HepG2 (cell line): Measurements from ENCODE around the gene PSMD6. TPM values are rescaled to one million over a fixed set of nuclear protein-coding genes. Genes with fewer than 3 reads are reported as not detected.

Experiments
- ATAC-seq: fragments of 200-7000 bp; cut with Tn5 transposase; 3 replicates; pipeline ENCODE4 v1.9.1; 2020; ENCODE audit warnings: mild to moderate bottlenecking, moderate library complexity
- BruUV-seq: library from RNA; stranded (reverse); fragments of 400-500 nt; replicated peaks from 2 replicates; lab custom pipeline; 2021; lab: Mats Ljungman, UMichigan
- CTCF ChIA-PET: fragments of 300-600 bp; formaldehyde crosslinking; extraction: SDS; loops from one replicate; lab custom pipeline; 2021; ENCODE audit warnings: low total read pairs, inconsistent platforms, low intra/inter-chr PET ratio; lab: Yijun Ruan, JAX
- POLR2A ChIA-PET: fragments of 350-600 bp; sonication (Branson Sonifier 250); formaldehyde crosslinking; loops from one replicate; lab custom pipeline; 2020; ENCODE audit warnings: antibody characterized with exemption, inconsistent platforms; lab: Yijun Ruan, JAX
- DNase-seq: peaks from one replicate; pipeline ENCODE4 v3.0.0-alpha.2; 2015; ENCODE audit warnings: low spot score
- FAIRE-seq: peaks from 3 replicates; lab custom pipeline; 2011; peaks lifted over from hg19 to GRCh38; lab: Jason Lieb, UNC
- H2AFZ ChIP-seq: one replicate; pipeline ENCODE4 v1.6.1; 2011; ENCODE audit warnings: low read length, inconsistent platforms
- H3K27ac ChIP-seq: fragments of 300-600 bp; 3 replicates; pipeline ENCODE4 v1.8.0; 2011; ENCODE audit warnings: mixed run types, mild to moderate bottlenecking, mixed read lengths, low read length, inconsistent platforms; ENCODE audit not compliant: insufficient read depth; ENCODE audit errors: extremely low read length
- H3K27me3 ChIP-seq, 2 experiments: fragments of 200-600 bp in 1 of 2; 2 replicates in 1 of 2; 3 replicates in 1 of 2; pipeline versions ENCODE4 v1.6.0 to v1.8.0; 2011; ENCODE audit warnings: low read length in 2 of 2, mild to moderate bottlenecking in 2 of 2, moderate library complexity in 2 of 2, inconsistent platforms in 1 of 2; ENCODE audit not compliant: insufficient read depth in 2 of 2, control insufficient read depth in 1 of 2
- H3K36me3 ChIP-seq, 2 experiments: fragments of 200-600 bp in 1 of 2; replicated peaks in 1 of 2; 2 replicates in 1 of 2; 3 replicates in 1 of 2; pipeline versions ENCODE4 v1.5.1 to v1.8.0; 2011; ENCODE audit warnings: low read length in 2 of 2, inconsistent platforms in 1 of 2; ENCODE audit not compliant: insufficient read depth in 2 of 2, control insufficient read depth in 1 of 2
- H3K4me1 ChIP-seq: 2 replicates; pipeline ENCODE4 v1.5.1; 2012; ENCODE audit warnings: low read length, inconsistent platforms; ENCODE audit not compliant: insufficient read depth
- H3K4me2 ChIP-seq: 2 replicates; pipeline ENCODE4 v1.6.0; 2011; ENCODE audit warnings: low read depth, low read length, inconsistent platforms
- H3K4me3 ChIP-seq, 3 experiments: fragments of 200-600 bp in 1 of 3; sonication (generic), shearing (Covaris generic) in 1 of 3; replicated peaks in 1 of 3; 2 replicates each; pipeline ENCODE4 v1.5.1; 2011 to 2016; ENCODE audit warnings: low read length in 3 of 3, inconsistent platforms in 2 of 3, low read depth in 2 of 3, mild to moderate bottlenecking in 2 of 3, control low read depth in 1 of 3, mixed read lengths in 1 of 3; ENCODE audit not compliant: insufficient read depth in 1 of 3
- H3K79me2 ChIP-seq: one replicate; pipeline ENCODE4 v1.6.1; 2011; ENCODE audit warnings: low read length, inconsistent platforms; ENCODE audit not compliant: insufficient read depth
- H3K9ac ChIP-seq: 2 replicates; pipeline ENCODE4 v1.6.0; 2011; ENCODE audit warnings: mild to moderate bottlenecking, low read depth, low read length, inconsistent platforms; ENCODE audit not compliant: insufficient read depth
- H3K9me3 ChIP-seq: 2 replicates; pipeline ENCODE4 v1.5.1; 2012; ENCODE audit warnings: mild to moderate bottlenecking, low read length
- H4K20me1 ChIP-seq: 2 replicates; pipeline ENCODE4 v1.6.0; 2011; ENCODE audit warnings: inconsistent platforms, mild to moderate bottlenecking, low read length, moderate library complexity; ENCODE audit not compliant: insufficient read depth
- NR3C1 ChIP-seq: sonication (generic); formaldehyde crosslinking; IDR thresholded peaks from 2 replicates; pipeline ENCODE4 v1.4.0; 2020; ENCODE audit warnings: missing genetic modification reagents
- SOX13 ChIP-seq, 3 experiments: fragments of 450-650 bp in 1 of 3; sonication (generic) in 1 of 3; formaldehyde crosslinking in 1 of 3; IDR thresholded peaks in 2 of 3; conservative IDR thresholded peaks in 1 of 3; 2 replicates each; pipeline versions ENCODE4 v1.5.0 to v1.6.1; 2016 to 2020; ENCODE audit warnings: antibody characterized with exemption in 1 of 3, mild to moderate bottlenecking in 1 of 3, missing compliant biosample characterization in 1 of 3, missing genetic modification reagents in 1 of 3, moderate library complexity in 1 of 3
- ZNF629 ChIP-seq: sonication (generic); formaldehyde crosslinking; conservative IDR thresholded peaks from 2 replicates; pipeline ENCODE4 v1.5.0; 2020; ENCODE audit warnings: missing genetic modification reagents
- WGBS: methylation state at CpG from one replicate; pipeline ENCODE4 v1.1.6; 2017; ENCODE audit warnings: low lambda C conversion rate; 5-methylcytosine and 5-hydroxymethylcytosine counted together
- in situ Hi-C: cut with HindIII; loops from 2 replicates; pipeline ENCODE4 v1.10.0; 2017; ENCODE audit warnings: low pct_unique_long_range_greater_than_20kb; ENCODE audit not compliant: extremely low pct_ligation_motif_present
- intact Hi-C: fragments of 100-400 bp; cut with micrococcal nuclease; formaldehyde crosslinking; loops from one replicate; pipeline ENCODE4 v1.10.0; 2022; ENCODE audit not compliant: unreplicated experiment
- polyA plus RNA-seq, 8 experiments: library from polyadenylated mRNA; depleted of rRNA in 3 of 8; stranded (reverse) in 7 of 8; unstranded in 1 of 8; fragments of >200 nt; fragmentation: Illumina TruSeq in 4 of 8; extraction: Trizol in 4 of 8; gene quantifications; 2 replicates each; pipeline versions ENCODE4 v1.2.1 to v1.2.3, GENCODE V29; 2011 to 2016; ENCODE audit warnings: low read depth in 4 of 8, missing spikeins in 1 of 8, mixed read lengths in 1 of 8; ENCODE audit not compliant: insufficient read depth in 1 of 8
- total RNA-seq, 5 experiments: library from RNA; depleted of rRNA; stranded (reverse); fragments of >200 nt; fragmentation: Illumina TruSeq; extraction: Trizol; gene quantifications; 2 replicates each; pipeline ENCODE4 v1.2.3, GENCODE V29; 2016; ENCODE audit warnings: low read depth in 1 of 5

Gene PSMD6
- total and polyA plus RNA-seq, 2 of the 13 experiments (the other 11 are each of a cell fraction or from before 2014, with no cell fraction given): 36.8 to 117 TPM

DNA sequence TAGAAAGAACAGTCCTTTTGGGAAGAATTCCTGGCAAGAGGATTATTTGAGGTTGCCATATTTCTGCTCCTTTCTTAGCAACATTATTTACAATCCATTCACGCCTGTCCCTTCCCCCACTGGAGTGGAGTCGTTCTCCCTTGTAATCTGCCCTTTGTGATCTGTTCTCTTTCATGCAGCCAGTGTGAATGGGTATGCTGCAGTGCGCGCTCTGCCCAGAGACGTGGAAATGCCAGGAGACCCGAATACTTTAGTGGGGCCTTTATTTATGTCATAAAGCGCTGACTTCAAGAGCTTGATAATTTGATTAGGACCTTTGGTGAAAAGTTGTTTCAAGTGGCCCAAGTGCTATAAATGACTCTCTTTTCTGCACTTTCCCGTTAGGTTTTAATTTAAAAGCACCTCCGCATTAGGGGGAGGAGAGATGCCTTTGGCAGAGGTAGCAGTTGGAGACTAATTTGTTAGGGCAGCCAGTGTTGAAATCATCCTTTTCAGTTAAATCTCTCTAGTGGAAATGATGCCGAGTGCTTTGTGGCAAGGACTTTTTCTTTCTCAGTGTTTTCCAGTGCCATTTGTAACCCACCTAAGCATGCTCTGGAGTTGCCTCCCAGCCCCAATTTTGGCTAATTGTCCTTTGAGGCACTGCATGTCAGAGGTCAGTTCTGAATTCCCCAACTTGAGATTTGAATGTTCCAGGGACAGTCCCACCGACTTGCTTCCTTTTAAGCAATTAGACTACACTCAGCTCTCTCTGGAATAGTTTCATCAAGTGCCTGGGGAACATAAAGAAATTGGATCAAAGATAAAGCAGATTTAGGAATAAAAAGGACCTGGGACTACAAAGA, 52.4 kb downstream of the PSMD6 start (continued):
- TF ChIP-seq SOX13 (IDR thresholded peaks at IDR 0.05) (no peak), SOX13 (CRISPR knock-in tag; conservative IDR thresholded peaks at IDR 0.05 in 1 of 2, IDR thresholded peaks at IDR 0.05 in 1 of 2) (peak in 1 of 2 experiments; percentile 30; a peak in 1 of 4 replicates)

DNA sequence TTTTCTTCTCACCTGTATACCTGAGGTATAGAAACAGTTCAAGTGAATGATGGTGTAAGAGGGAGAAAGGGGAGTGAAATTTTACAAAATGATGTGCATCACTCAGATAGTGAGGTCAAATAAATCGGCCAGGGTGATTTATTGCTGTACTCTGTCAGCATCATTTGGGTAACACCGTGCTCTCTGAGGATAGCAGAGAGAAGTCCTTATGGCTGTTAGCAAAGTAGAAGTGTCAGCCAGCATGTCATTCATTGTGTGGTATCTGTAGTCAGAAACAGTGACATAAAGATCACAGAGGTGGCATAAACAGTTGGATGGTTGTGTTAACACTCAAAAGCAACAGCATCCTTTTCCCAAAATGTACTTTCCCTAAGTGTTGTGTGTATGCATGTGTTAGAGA, 53.4 kb downstream of the PSMD6 start:
- H3K27ac ChIP-seq: peak overlapping the region; percentile 20
- peaks cover 66% of the 10 kb centered on the region for H3K79me2 ChIP-seq
- POLR2A ChIA-PET: no interaction called here

More for the DNA sequence above, 53.4 kb downstream of the PSMD6 start:
- TF ChIP-seq NR3C1 (CRISPR knock-in tag) (no peak), ZNF629 (CRISPR knock-in tag) (0 out of 2 replicates have a peak, but pooled peaks have one; percentile 8)
- CTCF ChIA-PET: no interaction called here
- 65% methylated on average over 2 of the region's 2 CpGs for WGBS
- peaks cover 63% of the 10 kb centered on the region for H3K4me1 ChIP-seq
- peak overlapping the region; percentile 88 for H3K4me2 ChIP-seq
- H4K20me1 ChIP-seq: no peaks in the 10 kb centered on the region
- H3K27me3 ChIP-seq: no peaks in the 10 kb centered on the region
- peaks cover 0 to 3% of the 10 kb centered on the region in 2 experiments; a peak in 3 of 5 replicates for H3K36me3 ChIP-seq
- H3K4me3 ChIP-seq: no peak overlapping the region
- BruUV-seq: no TSS peak
- FAIRE-seq: no peak
- no peak overlapping the region for H2AFZ ChIP-seq
- intact Hi-C loops (no loop called here), in situ Hi-C loops (no loop called here)
- H3K9me3 ChIP-seq: no peaks in the 10 kb centered on the region
- H3K9ac ChIP-seq: no peak overlapping the region
- ATAC-seq: no peak
- DNase-seq: no peak
